Measurements from ENCODE around the gene STPG1.

STPG1 gene

DNA sequence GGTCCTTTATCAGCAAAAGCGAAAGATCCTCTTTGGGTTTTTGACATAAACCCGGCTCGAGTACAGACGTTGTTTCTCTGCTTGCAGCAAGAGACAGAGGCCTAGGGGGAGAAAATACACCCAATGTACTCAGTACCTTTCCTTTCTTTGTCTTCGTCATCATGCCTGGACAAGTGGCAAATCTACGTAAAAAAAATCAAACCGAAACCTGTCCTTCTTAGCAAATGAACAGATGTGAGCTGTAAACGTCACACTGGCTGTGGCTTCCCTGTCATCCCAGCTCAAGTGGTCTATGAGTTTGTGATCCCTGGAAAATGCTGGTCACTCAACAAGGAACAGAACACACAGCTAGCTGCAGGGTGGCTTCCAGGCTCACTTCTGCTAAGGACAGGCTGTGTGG lies 39.9 kb downstream of the STPG1 start:
- H3K4me3 ChIP-seq (ENCODE audit: low read depth, low read length), result no peak overlapping the region
- no peak for TF ChIP-seq CTCF (IDR thresholded peaks at IDR 0.05; ENCODE audit: control insufficient read depth, extremely low read depth, insufficient read depth)
- no peak for DNase-seq (ENCODE audit: low read depth)

DNA sequence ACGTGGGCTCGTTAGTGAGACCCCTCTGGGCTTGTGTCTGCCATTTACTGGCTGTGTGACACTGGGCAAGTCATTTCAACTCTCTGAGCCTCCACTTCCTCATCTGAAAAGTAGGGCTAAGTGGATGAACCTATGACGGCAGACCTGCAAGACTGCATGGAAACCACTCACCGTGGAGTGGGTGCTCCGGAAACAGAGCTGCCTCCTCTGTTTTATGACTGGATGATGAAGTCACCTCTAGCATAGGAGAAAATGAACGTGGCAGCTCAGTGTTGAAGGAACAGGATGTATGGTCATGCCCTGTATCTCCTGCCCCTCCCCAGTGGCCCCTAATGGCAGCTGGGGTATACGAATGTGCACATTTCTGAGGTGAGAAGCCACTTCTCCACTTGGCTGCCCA lies 40.5 kb downstream of the STPG1 start:
- H3K4me3 ChIP-seq (ENCODE audit: low read depth, low read length), result no peak overlapping the region
- TF ChIP-seq CTCF (IDR thresholded peaks at IDR 0.05; ENCODE audit: control insufficient read depth, extremely low read depth, insufficient read depth), result no peak
- DNase-seq (ENCODE audit: low read depth), result no peak

DNA sequence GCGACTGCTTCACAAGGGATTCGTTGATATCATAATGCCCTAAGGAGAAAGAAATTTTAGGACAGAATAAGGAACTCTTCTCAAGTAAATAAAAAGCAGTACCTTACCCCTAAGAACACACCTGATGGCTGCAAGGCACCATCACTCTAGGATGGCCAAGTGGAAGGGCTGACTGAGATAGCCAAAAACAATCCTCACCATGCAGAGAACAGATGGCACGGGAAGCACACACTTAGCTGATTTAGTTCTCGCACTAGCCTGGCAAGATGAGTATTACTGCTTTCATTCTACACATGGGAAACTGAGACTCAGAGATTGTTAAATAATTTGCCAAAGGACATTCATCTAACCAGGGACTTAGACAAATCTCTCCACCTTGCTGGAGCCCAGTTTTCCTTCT lies 43.8 kb downstream of the STPG1 start:
- DNase-seq (ENCODE audit: low read depth), result no peak
- TF ChIP-seq CTCF (IDR thresholded peaks at IDR 0.05; ENCODE audit: control insufficient read depth, extremely low read depth, insufficient read depth), result no peak
- H3K4me3 ChIP-seq (ENCODE audit: low read depth, low read length), result no peak overlapping the region

GRCh38 chr1:24369199-24369598 lies 44.4 kb downstream of the STPG1 start:
- TF ChIP-seq CTCF (IDR thresholded peaks at IDR 0.05; ENCODE audit: control insufficient read depth, extremely low read depth, insufficient read depth), result no peak
- H3K4me3 ChIP-seq (ENCODE audit: low read depth, low read length), result no peak overlapping the region
- no peak for DNase-seq (ENCODE audit: low read depth)

DNA sequence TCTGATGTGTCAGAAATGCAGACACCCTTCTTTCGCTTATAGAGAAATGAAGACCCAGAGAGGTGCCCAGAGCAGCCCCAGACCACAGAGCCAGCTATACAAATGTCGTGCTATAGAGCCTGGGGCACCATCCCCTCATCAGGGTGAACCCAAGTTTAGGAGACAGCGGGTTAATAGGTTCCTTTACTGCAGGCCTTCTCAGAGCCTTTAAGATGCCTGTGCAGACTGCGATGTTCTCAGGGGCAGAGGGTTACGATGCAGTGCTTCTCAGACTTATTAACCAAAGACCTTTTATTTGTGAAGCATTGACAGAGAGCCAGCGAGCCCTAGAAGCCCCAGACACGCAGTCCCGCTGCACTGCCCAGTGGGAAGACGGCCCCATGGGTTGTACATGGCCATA lies 46.9 kb downstream of the STPG1 start:
- no peak overlapping the region for H3K4me3 ChIP-seq (ENCODE audit: low read depth, low read length)
- DNase-seq (ENCODE audit: low read depth), result no peak
- TF ChIP-seq CTCF (IDR thresholded peaks at IDR 0.05; ENCODE audit: control insufficient read depth, extremely low read depth, insufficient read depth), result no peak

DNA sequence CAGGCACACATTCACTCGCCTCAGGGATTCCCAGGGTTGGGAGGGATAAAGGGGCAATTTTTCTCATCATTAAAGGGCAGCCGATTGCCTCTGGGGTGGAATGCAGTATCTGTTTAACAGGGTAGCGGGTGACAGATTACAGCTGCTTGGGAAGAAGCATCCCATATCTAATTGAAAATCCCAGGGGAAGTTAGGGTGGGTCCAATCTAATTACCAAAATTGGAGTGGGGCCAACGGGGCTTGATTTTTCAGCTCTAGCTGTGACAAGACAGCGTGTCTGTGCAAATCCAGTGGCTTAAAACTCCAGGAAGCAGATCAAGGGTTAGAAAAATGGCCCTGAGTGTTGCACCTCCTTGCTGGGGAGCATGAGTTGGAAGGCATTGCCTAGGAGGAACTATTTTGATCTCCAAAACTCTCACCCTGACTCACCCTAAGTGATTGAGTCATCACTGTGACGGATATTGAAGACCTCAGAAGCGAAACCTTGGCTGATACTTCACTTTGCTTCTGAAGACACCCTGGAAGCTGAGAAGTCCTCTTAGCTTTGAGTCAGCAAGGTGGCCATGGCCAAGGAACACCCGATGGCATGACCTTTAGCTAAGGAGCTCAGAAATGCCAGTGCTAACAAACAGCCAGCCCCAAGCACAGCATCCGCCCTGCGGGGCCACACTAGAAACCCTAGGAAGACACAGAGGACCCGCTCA lies 48.5 kb downstream of the STPG1 start:
- H3K4me3 ChIP-seq (ENCODE audit: low read depth, low read length), result no peak overlapping the region
- no peak for TF ChIP-seq CTCF (IDR thresholded peaks at IDR 0.05; ENCODE audit: control insufficient read depth, extremely low read depth, insufficient read depth)
- DNase-seq (ENCODE audit: low read depth), result no peak

GRCh38 chr1:24364605-24364974 lies 49.0 kb downstream of the STPG1 start:
- TF ChIP-seq CTCF (IDR thresholded peaks at IDR 0.05; ENCODE audit: control insufficient read depth, extremely low read depth, insufficient read depth), result no peak
- no peak for DNase-seq (ENCODE audit: low read depth)
- no peak overlapping the region for H3K4me3 ChIP-seq (ENCODE audit: low read depth, low read length)

All from LNCaP clone FGC (cell line).